Activated T-cell treated with anti-CD3 and anti-CD28 coated beads, Interleukin-2, amount 50 U/mL, for 72 hours (primary cell): ENCODE data around the gene SLC23A1. TPM values are rescaled to one million over a fixed set of nuclear protein-coding genes. Genes with fewer than 3 reads are reported as not detected.

Source experiments
- ATAC-seq, 2 donors: fragments of 150-1000 bp; cut with Tn5 transposase; replicated peaks in 1 of 2; 2 replicates each; pipeline ENCODE4 v1.10.0; 2021; ENCODE audit warnings: moderate library complexity in 2 of 2, mild to moderate bottlenecking in 1 of 2
- DNase-seq, 2 donors: peaks; one replicate each; pipeline ENCODE4 v3.0.0; 2021 to 2022; ENCODE audit warnings: mixed read lengths in 1 of 2
- H3K27ac Mint-ChIP-seq: one replicate; pipeline ENCODE4 v1.8.0; 2022; ENCODE audit warnings: mild to moderate bottlenecking, moderate library complexity, mixed read lengths
- H3K27me3 Mint-ChIP-seq: one replicate; pipeline ENCODE4 v1.8.0; 2022; ENCODE audit warnings: low read depth, mixed read lengths
- H3K36me3 Mint-ChIP-seq, 2 donors: one replicate each; pipeline ENCODE4 v1.8.0; 2022; ENCODE audit warnings: mixed read lengths in 2 of 2, mild to moderate bottlenecking in 1 of 2; ENCODE audit not compliant: insufficient read depth in 2 of 2
- H3K4me1 Mint-ChIP-seq: one replicate; pipeline ENCODE4 v1.8.0; 2022; ENCODE audit warnings: low read depth, mixed read lengths
- H3K4me3 Mint-ChIP-seq, 2 donors: one replicate each; pipeline ENCODE4 v1.8.0; 2022; ENCODE audit warnings: mild to moderate bottlenecking in 2 of 2, mixed read lengths in 2 of 2, moderate library complexity in 2 of 2
- H3K9me3 Mint-ChIP-seq, 2 donors: one replicate each; pipeline ENCODE4 v1.8.0; 2022; ENCODE audit warnings: mixed read lengths in 2 of 2
- total RNA-seq, 2 donors: library from RNA; stranded (reverse); gene quantifications; one replicate each; pipeline ENCODE4 v1.2.3, GENCODE V29; 2022

The SLC23A1 gene
- total RNA-seq, 2 donors from 2014 or later = 1.9 to 2.8 TPM

GRCh38 chr5:139402561-139403158 is 19.6 kb upstream of the SLC23A1 start:
- Mint-ChIP-seq H3K4me1 (peaks cover 47% of the 10 kb centered on the region), H3K4me3 (peak overlapping the region; percentile 83 to 89)
- DNase-seq = no peak

GRCh38 chr5:139401546-139401945 is 18.4 kb upstream of the SLC23A1 start:
- Mint-ChIP-seq H3K27me3 (no peaks in the 10 kb centered on the region), H3K9me3 (no peaks in the 10 kb centered on the region), H3K4me1 (peaks cover 51% of the 10 kb centered on the region), H3K36me3 (peaks cover 0 to 4% of the 10 kb centered on the region in 2 donors), H3K27ac (no peak overlapping the region), H3K4me3 (no peak overlapping the region)
- ATAC-seq (no peak), DNase-seq (no peak)

More at GRCh38 chr5:139402561-139403158, 19.6 kb upstream of the SLC23A1 start:
- ATAC-seq = no peak
- Mint-ChIP-seq H3K27ac (peak overlapping the region; percentile 97), H3K27me3 (no peaks in the 10 kb centered on the region), H3K9me3 (no peaks in the 10 kb centered on the region), H3K36me3 (no peaks in the 10 kb centered on the region)

GRCh38 chr5:139399501-139400121 is 16.5 kb upstream of the SLC23A1 start:
- Mint-ChIP-seq H3K27me3 (no peaks in the 10 kb centered on the region), H3K4me3 (peak overlapping the region; percentile 15 to 43), H3K9me3 (no peaks in the 10 kb centered on the region), H3K4me1 (peaks cover 62% of the 10 kb centered on the region), H3K27ac (peak overlapping the region; percentile 10), H3K36me3 (peaks cover 0 to 6% of the 10 kb centered on the region in 2 donors)
- ATAC-seq (no peak), DNase-seq (peak in 1 of 2 donors; percentile 39)

- Mint-ChIP-seq H3K4me3 (no peak overlapping the region), H3K27ac (peak overlapping the region; percentile 16), H3K27me3 (no peaks in the 10 kb centered on the region), H3K36me3 (peaks cover 3 to 6% of the 10 kb centered on the region in 2 donors), H3K9me3 (no peaks in the 10 kb centered on the region), H3K4me1 (peaks cover 56% of the 10 kb centered on the region)
- ATAC-seq (no peak), DNase-seq (no peak)
Observed at GRCh38 chr5:139397921-139398320, 14.8 kb upstream of the SLC23A1 start.

- Mint-ChIP-seq H3K27me3 (no peaks in the 10 kb centered on the region), H3K4me3 (peak overlapping the region in 1 of 2 donors; percentile 75), H3K4me1 (peaks cover 53% of the 10 kb centered on the region), H3K27ac (no peak overlapping the region), H3K9me3 (no peaks in the 10 kb centered on the region), H3K36me3 (peaks cover 5 to 6% of the 10 kb centered on the region in 2 donors)
- no peak for ATAC-seq
- no peak for DNase-seq
Observed at GRCh38 chr5:139396691-139397090, 13.6 kb upstream of the SLC23A1 start.

- H3K9me3 Mint-ChIP-seq = no peaks in the 10 kb centered on the region
- peaks cover 5 to 8% of the 10 kb centered on the region in 2 donors for H3K36me3 Mint-ChIP-seq
- H3K27me3 Mint-ChIP-seq = no peaks in the 10 kb centered on the region
- no peak for DNase-seq
- ATAC-seq = no peak
- no peak overlapping the region for H3K27ac Mint-ChIP-seq
- H3K4me1 Mint-ChIP-seq = peaks cover 60% of the 10 kb centered on the region
- H3K4me3 Mint-ChIP-seq = peak overlapping the region; percentile 75 to 78
Observed at GRCh38 chr5:139395844-139396640, 12.9 kb upstream of the SLC23A1 start.

- peak within 1 kb of the TSS; percentile 97 to 98 for H3K4me3 Mint-ChIP-seq
- H3K9me3 Mint-ChIP-seq = no peaks in the 10 kb centered on the region
- H3K27me3 Mint-ChIP-seq = no peaks in the 10 kb centered on the region
- H3K4me1 Mint-ChIP-seq = peaks cover 68% of the 10 kb centered on the region
- no peak within 1 kb of the TSS for H3K27ac Mint-ChIP-seq
- no peak for ATAC-seq
- no peak for DNase-seq
- peaks cover 5 to 8% of the 10 kb centered on the region in 2 donors for H3K36me3 Mint-ChIP-seq
Observed at GRCh38 chr5:139394654-139395566, 11.8 kb upstream of the SLC23A1 start, which contains the start of gene PROB1. PROB1 (minus strand) TSS chr5:139395104; CDS start chr5:139395081, 23 bp downstream.

- peaks cover 5 to 8% of the 10 kb centered on the region in 2 donors for H3K36me3 Mint-ChIP-seq
- peak; percentile 5 to 14 for ATAC-seq
Observed at GRCh38 chr5:139394123-139394653, 11.1 kb upstream of the SLC23A1 start.

GRCh38 chr5:139393497-139394122 is 10.5 kb upstream of the SLC23A1 start:
- peak in 1 of 2 donors; percentile 26 for DNase-seq
- Mint-ChIP-seq H3K36me3 (peaks cover 5 to 8% of the 10 kb centered on the region in 2 donors), H3K4me1 (peaks cover 67% of the 10 kb centered on the region), H3K27ac (peak overlapping the region; percentile 94), H3K9me3 (no peaks in the 10 kb centered on the region), H3K4me3 (peak overlapping the region; percentile 97 to 98), H3K27me3 (no peaks in the 10 kb centered on the region)
- no peak for ATAC-seq

More at GRCh38 chr5:139394123-139394653, 11.1 kb upstream of the SLC23A1 start:
- H3K4me1 Mint-ChIP-seq = peaks cover 68% of the 10 kb centered on the region
- H3K4me3 Mint-ChIP-seq = peak overlapping the region; percentile 97 to 98
- H3K27ac Mint-ChIP-seq = no peak overlapping the region
- no peaks in the 10 kb centered on the region for H3K9me3 Mint-ChIP-seq
- no peaks in the 10 kb centered on the region for H3K27me3 Mint-ChIP-seq
- DNase-seq = peak; percentile 79 to 84

GRCh38 chr5:139392678-139393496 is 9.8 kb upstream of the SLC23A1 start:
- no peaks in the 10 kb centered on the region for H3K27me3 Mint-ChIP-seq
- peak; percentile 76 to 78 for ATAC-seq
- peaks cover 74% of the 10 kb centered on the region for H3K4me1 Mint-ChIP-seq
- peaks cover 5 to 8% of the 10 kb centered on the region in 2 donors for H3K36me3 Mint-ChIP-seq
- DNase-seq = peak; percentile 94
- peak overlapping the region; percentile 97 to 98 for H3K4me3 Mint-ChIP-seq
- peak overlapping the region; percentile 94 for H3K27ac Mint-ChIP-seq
- no peaks in the 10 kb centered on the region for H3K9me3 Mint-ChIP-seq

GRCh38 chr5:139392324-139392677 is 9.2 kb upstream of the SLC23A1 start:
- peaks cover 5 to 8% of the 10 kb centered on the region in 2 donors for H3K36me3 Mint-ChIP-seq
- peak overlapping the region; percentile 94 for H3K27ac Mint-ChIP-seq
- peak; percentile 40 to 42 for ATAC-seq
- DNase-seq = no peak
- peaks cover 74% of the 10 kb centered on the region for H3K4me1 Mint-ChIP-seq
- no peaks in the 10 kb centered on the region for H3K9me3 Mint-ChIP-seq
- H3K27me3 Mint-ChIP-seq = no peaks in the 10 kb centered on the region
- peak overlapping the region; percentile 98 to 100 for H3K4me3 Mint-ChIP-seq
